Neural progenitor cell (in vitro differentiated cells): ENCODE data around the gene ALPK1.

Experiments
- EZH2 ChIP-seq: fragments of 200-600 bp; sonication (generic); IDR thresholded peaks from 2 replicates; pipeline ENCODE4 v1.6.1; 2017; ENCODE audit warnings: antibody characterized with exemption, mild to moderate bottlenecking, moderate library complexity
- EZH2phosphoT487 ChIP-seq: fragments of 200-600 bp; sonication (generic); IDR thresholded peaks from 2 replicates; pipeline ENCODE4 v1.6.1; 2017; ENCODE audit warnings: antibody characterized with exemption

DNA sequence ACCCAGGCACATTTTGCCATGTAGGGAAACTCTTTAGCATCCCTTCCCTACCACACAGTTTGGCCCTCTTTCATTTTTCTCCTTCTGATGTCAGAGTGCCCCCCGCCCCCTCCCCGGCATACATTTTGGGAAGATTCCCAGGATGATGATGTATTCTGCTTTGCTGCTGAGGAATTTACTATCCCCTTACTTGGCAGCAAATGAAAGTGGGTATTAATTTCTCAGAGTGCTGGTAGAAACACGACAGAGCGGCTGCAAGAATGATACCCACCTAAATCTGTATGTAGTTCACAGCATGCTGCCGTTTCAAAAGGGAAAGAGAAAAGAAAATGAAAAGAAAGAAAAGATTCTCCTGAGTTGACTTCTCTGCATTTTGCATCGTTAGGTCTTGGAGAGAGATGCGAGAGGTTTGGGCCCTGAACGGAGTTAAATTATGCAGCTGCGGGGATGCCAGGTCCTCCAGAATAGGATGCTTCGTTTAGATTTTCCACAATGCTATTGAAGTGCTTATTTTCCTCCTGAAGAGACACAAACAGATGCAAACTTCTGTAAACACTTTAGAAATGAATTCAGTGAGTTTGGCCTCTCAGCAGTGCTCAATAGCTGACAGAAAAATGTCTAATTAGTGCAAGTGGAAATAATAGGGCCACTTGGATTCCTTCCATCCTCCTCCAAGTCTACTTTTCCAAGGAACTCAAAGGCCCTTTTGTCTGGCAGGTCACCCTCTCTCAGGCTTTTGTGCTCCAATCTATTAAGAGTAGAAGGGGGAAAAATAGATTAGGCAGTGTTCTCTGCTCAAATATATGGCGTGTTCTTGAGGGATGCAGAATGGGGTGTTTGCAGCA is 106.2 kb downstream of the ALPK1 start:
- TF ChIP-seq EZH2: no peak
- no peak for TF ChIP-seq EZH2phosphoT487
